NCI-H2081 treated with DMSO at 0.1 percent for 48 hours (cell line): Measurements from ENCODE around the gene GPR78.
"Not testable (repeated sequence)": the region's sequence is repeated elsewhere in the genome, so short reads cannot be mapped to it uniquely, and the experiment has no call there.

Experiments
- DNase-seq: peaks from one replicate; lab custom pipeline; 2025; lab: John Stamatoyannopoulos, UW

The GPR78 gene

GRCh38 chr4:8616831-8617230 lies 36.6 kb downstream of the GPR78 start:
- no peak for DNase-seq

GRCh38 chr4:8617486-8618040 lies 37.4 kb downstream of the GPR78 start:
- no peak for DNase-seq

GRCh38 chr4:8618421-8618820 lies 38.2 kb downstream of the GPR78 start:
- no peak for DNase-seq

GRCh38 chr4:8618961-8619720 lies 38.9 kb downstream of the GPR78 start:
- DNase-seq, result no peak

GRCh38 chr4:8621135-8621534 lies 40.9 kb downstream of the GPR78 start:
- not testable (repeated sequence) for DNase-seq

- DNase-seq, result not testable (repeated sequence)
Measured at GRCh38 chr4:8624601-8625272, 44.5 kb downstream of the GPR78 start.

GRCh38 chr4:8630240-8630905 lies 50.2 kb downstream of the GPR78 start:
- not testable (repeated sequence) for DNase-seq

- not testable (repeated sequence) for DNase-seq
Measured at GRCh38 chr4:8631896-8632295, 51.7 kb downstream of the GPR78 start.

- not testable (repeated sequence) for DNase-seq
Measured at GRCh38 chr4:8634773-8635172, 54.6 kb downstream of the GPR78 start.

GRCh38 chr4:8635897-8636554 lies 55.8 kb downstream of the GPR78 start:
- DNase-seq, result not testable (repeated sequence)
